ENCODE results near the gene PHACTR2.

PHACTR2 gene

GRCh38 chr6:143743301-143744166, 65.8 kb downstream of the PHACTR2 start:
- no peak for DNase-seq

GRCh38 chr6:143744551-143745165, 66.9 kb downstream of the PHACTR2 start:
- DNase-seq, result no peak

GRCh38 chr6:143745166-143746133, 67.7 kb downstream of the PHACTR2 start:
- DNase-seq, result no peak

GRCh38 chr6:143746202-143747119, 68.7 kb downstream of the PHACTR2 start:
- no peak for DNase-seq

GRCh38 chr6:143747347-143747842, 69.6 kb downstream of the PHACTR2 start:
- DNase-seq, result no peak

- no peak for DNase-seq
Observed at GRCh38 chr6:143749891-143750290, 72.1 kb downstream of the PHACTR2 start.

- DNase-seq, result no peak
Observed at GRCh38 chr6:143750877-143751276, 73.1 kb downstream of the PHACTR2 start.

- DNase-seq, result no peak
Observed at GRCh38 chr6:143752459-143752858, 74.7 kb downstream of the PHACTR2 start.

GRCh38 chr6:143753678-143754077, 75.9 kb downstream of the PHACTR2 start:
- no peak for DNase-seq

- DNase-seq, result no peak
Observed at GRCh38 chr6:143754204-143754603, 76.4 kb downstream of the PHACTR2 start.

GRCh38 chr6:143755301-143755744, 77.6 kb downstream of the PHACTR2 start:
- DNase-seq, result no peak

- DNase-seq, result no peak
Observed at GRCh38 chr6:143757346-143757832, 79.6 kb downstream of the PHACTR2 start.

GRCh38 chr6:143758551-143758950, 80.8 kb downstream of the PHACTR2 start:
- DNase-seq, result no peak

- DNase-seq, result no peak
Observed at GRCh38 chr6:143759666-143760065, 81.9 kb downstream of the PHACTR2 start.

GRCh38 chr6:143761074-143761473, 83.3 kb downstream of the PHACTR2 start:
- DNase-seq, result no peak

- DNase-seq, result no peak
Observed at GRCh38 chr6:143762126-143762525, 84.4 kb downstream of the PHACTR2 start.

- DNase-seq, result no peak
Observed at GRCh38 chr6:143765422-143766184, 87.8 kb downstream of the PHACTR2 start.

- no peak for DNase-seq
Observed at GRCh38 chr6:143766185-143766553, 88.4 kb downstream of the PHACTR2 start.

GRCh38 chr6:143767433-143767832, 89.7 kb downstream of the PHACTR2 start:
- DNase-seq, result no peak

- DNase-seq, result no peak
Observed at GRCh38 chr6:143772116-143773086, 94.6 kb downstream of the PHACTR2 start.

Measured in stimulated activated CD8-positive, alpha-beta memory T cell treated with anti-CD3 and anti-CD28 coated beads, Interleukin-4, amount 100 ng/mL, for 48 hours (primary cell).